Suppressor macrophage (primary cell): ENCODE measurements around the gene SMTN.
A peak's percentile ranks its signal among the peaks of the same experiment; 100 is the strongest.
"Not testable (repeated sequence)": the region's sequence is repeated elsewhere in the genome, so short reads cannot be mapped to it uniquely, and the experiment has no call there.

Source experiments
- DNase-seq, 4 experiments: peaks; one replicate each; pipeline ENCODE4 v3.0.0-alpha.2; 2020 to 2022
- total RNA-seq, 17 experiments: gene quantifications; one replicate each; lab custom pipeline; 2026; ENCODE audit warnings: mixed read lengths in 6 of 17, inconsistent platforms in 3 of 17; lab: John Stamatoyannopoulos, UW

The SMTN gene
- 4.2 to 12.7 (median 6.4) reads per million in 17 experiments for total RNA-seq

DNA sequence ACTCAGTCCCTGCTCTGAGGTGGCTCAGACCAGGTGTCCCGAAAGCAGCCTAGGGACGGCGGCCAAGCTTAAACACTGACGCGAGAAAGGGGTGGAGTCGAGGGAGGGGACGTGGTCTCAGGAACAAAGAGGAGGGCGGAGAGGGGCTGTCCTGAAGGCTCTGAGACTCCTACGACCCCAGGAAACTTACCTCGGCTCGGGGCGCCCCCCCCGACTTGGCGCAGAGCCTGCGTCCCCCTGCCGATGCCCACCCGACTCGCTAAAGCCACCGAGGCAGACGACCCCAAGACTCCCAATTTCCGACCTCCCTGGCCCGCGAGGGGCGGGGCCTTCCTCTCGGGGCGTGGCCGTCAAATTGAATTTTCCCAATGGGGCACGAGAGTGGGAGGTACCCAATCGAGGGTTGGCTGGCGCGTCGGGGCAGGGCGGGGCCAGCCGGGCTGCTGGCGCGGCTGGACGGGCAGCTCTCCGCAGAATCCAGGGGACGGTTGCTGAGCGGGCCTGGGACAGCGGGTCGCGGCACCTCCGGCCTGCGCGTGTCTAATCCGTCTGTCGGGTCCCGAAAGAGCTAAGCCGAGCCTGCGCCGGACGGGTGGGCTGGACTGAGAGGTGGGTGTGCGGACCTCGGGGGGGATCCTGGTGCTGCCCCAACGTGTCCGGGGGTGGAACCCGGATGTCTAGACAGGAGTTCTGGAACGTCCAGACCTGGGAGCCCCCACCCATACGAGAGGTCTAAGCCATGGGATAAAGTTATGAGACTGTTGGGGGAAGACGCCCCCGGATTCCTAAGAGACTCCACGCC, at the start of gene SMTN:
Gene SMTN, plus strand, starts transcription at position 471 of the 802 bp plus-strand sequence. CDS start 1,941 bp downstream, outside the sequence.
- peak; percentile 90 to 94 (median 92) for DNase-seq

DNA sequence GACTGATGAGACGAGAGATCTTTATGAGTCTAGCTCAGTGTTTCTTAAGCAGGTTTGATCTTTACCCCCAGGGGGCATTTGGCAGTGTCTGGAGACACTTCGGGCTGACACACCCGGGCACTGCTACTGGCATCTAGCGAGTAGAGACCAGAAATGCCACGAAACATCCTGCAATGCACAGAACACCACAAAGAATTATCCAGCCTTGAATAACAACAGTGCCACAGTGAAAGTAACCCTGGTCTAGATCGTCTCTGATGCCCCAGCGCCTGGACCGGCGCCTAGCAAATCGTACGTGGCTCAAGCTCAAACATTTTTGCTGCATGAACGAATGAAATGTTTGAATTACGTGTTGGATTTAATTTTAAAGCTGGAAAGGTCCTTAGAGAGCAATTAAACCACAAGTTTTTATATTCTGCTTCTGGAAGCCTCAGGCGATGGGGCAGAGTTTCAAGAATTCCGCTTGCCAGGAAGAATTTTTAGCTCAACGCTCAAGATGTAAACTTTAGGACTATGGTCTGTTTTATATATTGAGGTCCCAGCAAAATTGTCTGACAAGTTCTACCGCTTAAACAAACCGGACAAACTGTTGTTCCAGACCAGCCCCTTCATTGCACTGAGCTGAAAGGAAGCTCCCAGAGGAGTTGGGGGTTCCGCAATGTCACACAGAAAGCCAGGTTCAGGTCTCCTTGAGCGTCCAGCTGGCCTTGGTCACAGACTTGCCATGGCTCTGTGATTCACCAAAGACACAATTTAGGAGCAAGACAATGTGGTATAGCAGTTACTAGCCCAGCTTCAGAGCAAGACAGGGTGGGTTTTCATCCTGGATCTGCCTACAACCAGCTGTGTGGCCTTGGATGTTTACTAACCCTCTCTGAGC, 44.2 kb upstream of the SMTN start:
- DNase-seq, result no peak

DNA sequence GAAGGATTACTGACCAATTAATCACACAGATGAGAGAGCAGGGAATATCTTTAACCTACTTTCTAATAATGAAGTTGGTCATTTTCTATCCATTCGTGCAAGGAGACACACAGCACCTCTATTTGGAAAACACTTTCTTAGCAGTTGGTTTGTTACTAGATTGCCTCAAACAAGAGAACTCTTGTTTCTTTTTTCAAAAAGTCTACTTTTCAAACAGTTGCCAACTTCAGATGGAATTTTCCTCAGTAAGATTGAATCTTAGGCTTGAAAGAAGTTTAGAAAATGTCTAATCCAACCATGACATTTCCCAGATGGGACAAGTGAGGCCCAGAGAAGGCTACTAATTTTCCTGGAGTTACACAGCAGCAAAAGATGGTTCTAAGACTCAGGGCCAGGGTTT, 42.4 kb upstream of the SMTN start:
- no peak for DNase-seq

DNA sequence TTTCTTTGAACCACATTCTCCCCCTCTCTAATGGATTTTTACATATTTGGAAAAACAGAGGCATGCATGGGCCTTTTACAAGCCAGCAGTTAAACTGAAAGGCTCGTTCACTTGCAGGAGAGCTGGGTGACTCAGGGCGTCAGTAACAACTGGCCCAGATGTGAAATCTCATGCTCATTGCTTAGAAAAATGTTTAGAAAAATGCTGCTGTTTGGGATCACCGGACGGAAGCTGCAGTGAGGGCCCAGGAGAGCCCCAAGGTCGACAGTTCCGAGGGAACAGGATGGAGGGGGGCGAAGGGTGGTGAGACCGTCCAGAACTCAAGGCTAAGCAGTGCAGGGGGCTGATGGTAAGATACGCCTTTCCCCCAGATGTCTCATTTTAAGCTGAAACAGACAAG, 41.7 kb upstream of the SMTN start:
- no peak for DNase-seq

DNA sequence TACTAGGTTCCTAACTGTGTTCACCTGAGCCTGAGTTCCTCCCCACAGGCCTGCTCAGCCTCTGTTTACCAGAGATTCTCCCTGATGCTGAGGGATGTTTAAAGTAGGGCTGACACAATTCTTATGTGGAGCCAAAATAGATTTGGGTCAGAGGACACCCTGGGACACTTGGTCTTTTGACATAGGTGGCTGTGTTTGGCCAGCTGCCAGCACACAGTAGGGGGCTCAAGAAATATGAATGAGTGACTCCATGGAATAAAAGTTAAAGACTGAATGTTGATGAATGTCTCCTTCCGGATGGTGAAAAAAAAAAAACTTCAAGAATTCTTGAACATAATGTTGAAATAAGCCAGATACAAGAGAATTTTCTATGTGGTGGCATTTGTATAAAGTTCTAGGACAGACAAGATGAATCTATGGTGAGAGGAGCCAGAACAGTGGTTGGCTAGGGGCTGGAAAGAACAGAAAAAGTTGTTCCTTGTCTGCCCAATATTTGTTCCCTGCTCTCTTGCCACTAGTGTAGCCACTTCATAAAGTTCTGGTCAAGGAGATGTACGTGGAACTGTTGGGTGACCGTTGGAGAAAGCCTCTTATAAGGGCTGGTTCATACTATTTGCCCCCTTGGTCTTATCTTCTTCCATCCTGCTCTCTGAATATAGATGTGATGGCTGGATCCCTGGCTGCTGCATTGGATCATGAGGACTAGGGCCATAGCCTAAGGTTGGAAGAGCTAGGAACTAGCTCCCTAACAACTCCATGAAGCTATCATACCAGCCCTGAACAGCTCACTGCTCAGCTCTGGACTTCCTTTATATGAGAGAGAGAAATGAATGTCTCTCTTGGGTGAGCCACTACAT, 40.3 kb upstream of the SMTN start:
- DNase-seq, result no peak

DNA sequence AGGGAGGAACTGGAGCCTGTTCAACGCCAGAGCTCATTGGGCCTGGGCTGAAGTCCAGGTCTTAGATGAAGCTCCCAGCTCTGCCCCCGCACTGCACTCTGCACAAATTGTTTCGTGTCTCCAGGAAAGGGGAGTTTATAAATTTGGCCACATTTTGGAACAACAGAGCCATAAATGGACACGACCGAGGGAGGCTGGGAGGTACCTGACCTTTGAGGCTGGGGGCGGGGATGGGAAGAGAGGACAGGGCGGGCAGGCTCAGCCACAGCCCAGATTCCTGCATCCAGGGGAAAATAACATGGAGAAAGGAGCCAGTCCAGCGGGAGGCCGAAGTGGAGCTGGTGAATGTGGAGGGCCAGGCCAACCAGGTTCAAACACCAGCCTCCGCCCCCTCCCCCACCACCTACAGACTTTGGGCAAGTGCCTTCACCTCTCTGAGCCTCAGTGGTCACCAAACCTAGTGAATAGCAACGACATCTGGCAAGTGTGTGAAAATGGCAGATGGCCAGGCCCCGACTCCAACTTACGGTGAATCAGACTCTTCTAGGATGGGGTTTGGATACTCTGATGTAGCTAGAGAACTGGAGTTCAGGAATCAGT, 36.8 kb upstream of the SMTN start:
- DNase-seq, result no peak

DNA sequence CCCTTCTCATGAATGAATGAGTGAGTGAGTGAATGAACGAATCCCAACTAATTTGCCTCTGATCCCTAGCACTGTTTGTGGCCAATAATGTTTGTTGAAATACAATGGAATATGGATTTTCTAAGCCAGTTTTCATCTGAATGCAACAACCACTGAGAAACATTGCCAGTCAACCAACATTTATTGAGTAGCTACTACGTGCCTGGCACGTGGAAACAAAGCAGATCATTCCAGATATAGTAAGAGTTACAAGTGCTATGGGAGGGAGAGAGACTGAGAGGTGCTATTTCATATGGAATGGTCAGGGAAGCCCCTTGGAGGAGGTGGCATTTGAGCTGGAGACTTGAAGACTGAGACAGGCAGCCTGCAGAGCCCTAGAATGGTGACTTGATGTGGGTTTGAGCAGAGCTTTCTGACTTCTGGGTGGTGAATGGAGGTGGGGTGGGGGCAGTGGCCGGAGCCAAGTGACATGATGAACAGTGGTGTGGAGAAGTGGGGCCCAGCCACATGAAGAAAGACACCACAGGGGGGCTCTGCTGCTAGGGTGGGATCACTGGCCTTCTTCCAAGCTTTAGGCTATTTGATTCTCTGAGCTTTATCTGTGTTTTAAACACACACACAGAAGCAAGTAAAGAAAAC, 35.1 kb upstream of the SMTN start:
- no peak for DNase-seq

DNA sequence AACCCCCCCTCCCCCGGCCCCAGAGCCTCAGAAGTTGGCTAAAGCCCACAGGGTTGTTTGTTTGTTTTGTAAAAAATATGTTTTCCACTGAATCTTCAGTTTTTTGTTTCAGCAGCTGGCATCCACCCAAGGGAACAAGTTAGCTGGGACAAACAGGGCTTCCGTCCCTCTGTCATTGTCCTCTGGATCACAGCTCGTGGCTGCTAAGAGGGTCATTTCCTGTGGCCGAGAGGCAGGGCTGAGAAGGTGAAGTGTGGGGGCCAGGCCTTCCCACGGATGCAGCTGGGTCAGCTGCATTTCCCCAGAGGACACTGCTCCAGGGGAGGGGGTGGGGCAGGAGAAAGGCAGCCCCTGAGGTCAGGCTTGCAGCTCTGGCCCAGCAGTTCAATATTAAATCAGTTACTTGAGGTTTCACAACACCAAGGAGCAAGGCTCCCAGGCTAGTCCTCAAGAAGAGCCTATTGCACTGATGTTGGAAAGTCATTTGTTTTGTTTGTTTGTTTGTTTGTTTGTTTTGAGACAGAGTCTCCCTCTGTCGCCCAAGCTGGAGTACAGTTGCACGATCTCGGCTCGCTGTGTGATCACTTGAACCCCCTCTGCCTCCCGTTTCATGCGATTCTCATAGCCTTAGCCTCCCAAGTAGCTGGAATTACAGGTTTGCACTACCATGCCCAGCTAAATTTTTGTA, 34.4 kb upstream of the SMTN start:
- DNase-seq, result peak; percentile 1 to 37 (median 6)

DNA sequence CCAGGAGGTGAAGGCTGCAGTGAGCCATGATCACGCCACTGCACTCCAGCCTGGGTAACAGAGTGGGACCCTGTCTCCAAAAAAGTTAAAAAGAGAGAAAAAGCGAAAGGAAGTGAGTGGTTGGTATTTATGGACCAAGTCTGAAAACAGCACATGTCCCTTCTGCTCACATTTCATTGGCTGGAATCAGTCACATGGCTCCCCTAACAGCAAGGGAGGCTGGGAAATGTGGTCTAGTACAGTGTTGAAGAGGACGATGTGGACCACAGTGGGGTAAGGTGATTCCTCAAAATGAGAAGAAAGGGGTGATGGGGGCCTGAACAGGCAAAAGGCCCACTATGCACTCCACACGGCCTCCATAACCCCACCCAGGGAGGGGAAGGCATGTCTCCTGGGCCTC, 32.5 kb upstream of the SMTN start:
- no peak for DNase-seq

DNA sequence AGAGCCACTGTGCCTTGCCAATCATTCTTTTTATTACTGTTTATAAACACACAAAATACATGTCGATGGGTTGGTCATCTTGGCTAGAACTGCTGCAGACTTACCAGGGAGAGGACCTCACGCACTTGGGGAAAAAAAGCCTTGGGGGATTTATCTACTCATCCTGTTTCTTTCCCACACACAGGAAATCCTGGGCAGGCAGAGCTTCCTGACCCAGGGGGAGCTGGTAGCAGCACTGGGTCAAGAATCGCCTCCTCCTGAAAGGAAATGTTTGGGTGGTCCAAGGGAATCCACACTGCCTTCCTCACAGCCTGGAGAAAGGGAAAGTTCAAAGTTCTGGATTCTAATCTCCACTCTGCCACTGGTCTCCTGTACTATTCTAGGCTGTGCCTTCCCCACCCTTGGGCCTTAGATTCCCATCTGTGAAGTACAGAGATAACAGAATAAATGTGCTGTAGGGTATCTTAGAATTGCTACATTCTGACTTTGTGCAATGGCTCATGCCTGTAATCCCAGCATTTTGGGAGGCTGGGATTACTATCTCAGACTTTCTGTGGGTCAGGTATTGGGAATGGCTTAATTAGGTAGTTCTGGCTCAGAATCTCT, 31.2 kb upstream of the SMTN start:
- no peak for DNase-seq

DNA sequence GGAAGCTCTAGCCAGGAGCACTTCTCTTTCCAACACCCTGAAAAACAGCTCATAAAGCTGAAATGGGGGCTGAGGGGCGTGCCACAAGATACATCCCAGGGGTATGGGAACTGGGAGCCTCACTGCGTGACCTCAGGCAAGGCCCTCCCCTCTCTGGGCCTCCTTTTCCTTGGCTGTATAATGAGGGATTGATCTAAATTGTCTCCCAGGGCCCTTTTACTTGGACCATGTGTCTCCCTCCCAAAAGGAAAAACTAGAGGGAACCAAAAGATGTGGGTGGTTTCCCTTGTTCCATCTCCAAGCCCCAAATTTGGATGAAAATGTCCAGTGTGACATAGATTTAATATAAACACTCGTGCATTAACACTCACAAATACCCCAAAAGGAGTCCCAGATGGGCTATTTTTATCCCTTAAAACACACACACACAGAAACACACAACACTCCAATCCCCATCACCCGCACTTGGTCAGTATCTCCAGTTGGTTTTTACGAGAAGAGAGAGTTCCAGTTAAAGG, 25.9 kb upstream of the SMTN start:
- DNase-seq, result no peak

DNA sequence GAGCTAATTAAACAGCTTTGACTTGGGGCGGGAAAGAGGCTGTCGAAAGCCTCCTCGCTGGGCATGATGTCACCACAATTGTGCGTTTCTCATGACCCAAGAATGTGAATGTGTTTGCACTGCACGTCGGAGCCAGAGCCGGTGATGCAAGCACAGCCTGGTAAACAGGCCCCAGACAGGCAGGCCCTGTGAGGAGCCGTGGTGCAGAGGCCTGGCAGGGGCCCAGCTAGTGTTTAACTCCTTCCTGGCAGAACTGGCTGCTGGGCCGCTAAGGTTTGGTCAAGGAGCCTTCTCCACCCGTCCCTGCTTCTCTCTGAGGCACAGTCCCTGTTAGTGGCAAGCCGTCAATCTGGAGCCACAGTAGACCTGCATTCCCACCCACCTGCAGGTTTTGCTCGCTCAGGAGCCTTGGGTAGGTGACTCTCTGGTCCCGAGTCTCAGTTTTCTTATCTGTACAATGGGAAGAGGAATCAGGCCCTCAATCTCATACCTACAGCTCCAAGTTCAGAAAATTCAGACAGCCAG, 25.4 kb upstream of the SMTN start:
- no peak for DNase-seq

DNA sequence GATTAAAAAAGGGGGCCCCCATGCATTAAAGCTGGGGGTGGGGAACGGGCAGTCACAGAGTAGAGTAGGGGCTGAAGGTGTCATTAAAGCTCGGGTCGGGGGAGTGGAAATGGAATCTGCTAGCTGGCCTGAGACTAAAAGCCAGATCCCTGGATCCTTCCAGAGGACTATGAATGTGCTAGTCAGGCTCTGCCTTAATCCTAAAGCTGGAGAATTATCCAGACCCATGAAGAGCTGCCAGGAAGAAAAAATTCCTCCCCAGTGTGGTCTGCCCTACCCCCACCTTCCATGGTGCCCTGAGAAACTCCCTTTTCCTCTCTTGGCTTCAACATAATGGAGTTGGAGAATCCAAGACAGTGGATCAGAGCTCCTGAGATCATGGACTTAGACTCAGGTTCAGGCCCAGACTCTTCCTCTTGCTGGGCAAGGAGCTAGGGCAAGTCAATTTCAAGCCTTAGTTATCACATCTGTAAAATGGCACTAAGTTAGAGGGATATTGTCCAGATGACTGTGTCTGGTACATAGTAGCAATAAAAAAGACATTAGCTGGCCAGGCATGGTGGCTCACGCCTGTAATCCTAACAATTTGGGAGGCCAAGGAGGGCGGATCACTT, 24.0 kb upstream of the SMTN start:
- no peak for DNase-seq

DNA sequence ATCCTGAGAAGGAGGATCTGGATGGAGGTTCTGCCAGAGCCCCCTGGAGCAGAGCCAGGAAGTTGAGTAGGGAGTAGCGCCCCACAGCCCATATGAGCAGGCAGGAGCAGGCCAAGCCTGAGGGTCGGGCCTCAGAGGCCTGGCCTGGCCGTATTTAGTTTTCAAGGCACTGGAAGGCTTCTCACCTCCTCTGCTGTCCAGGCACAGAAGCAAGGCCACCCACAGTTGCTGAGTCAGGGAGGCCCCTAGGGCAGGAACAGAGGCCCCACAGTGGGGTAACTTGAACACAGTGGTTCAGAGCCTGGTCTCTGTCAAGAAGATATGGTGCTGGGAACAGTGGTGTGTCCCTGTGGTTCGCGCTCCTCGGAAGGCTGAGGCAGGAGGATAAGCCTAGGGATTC, 21.5 kb upstream of the SMTN start:
- DNase-seq, result not testable (repeated sequence)

DNA sequence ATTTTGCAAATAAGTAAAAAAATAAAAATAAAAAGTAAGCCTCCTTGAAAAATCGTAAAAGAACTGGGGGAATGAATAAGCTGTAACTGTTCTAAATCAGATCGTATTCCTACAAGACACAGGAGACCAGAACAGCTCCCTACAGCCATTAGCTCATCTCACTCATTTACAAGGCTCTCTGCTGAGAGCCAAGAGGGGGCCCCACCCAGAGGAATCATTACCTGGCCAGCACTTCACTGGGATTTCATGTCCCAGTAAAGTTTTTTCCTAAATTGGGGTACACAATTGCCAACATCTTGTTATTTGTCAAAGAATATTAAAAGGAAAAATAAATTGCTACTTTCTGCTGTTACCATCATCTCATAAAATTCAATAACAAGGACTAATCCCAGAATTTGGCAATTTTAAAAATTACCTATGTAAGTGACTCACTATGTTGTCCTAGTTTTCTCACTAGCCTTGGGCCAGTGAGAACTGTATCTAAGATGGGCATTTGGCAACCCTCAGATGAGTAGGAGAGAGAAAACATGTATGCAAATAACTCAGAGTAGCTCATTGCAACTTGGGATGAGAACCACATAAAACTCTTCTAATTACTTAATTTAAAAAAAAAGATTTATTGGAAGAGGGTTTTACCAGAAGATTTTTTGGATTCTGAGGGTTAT, 18.4 kb upstream of the SMTN start:
- no peak for DNase-seq

DNA sequence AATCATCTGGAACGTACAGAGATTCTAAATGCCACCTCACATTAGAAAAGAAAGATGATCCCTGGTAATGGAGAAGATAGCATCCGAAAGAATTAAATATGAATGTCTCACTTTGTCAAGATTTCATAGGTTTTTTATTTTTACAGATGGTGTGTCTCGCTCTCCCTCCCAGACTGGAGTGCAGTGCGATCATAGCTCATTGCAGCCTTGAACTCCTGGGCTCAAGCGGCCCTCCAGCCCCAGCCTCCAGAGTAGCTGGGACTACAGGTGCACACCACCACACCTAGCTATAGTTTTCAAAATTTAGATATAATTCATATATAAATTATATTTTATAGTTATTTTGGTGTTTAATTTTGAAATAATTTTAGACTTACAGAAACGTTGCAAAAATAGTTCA, 16.7 kb upstream of the SMTN start:
- DNase-seq, result no peak

DNA sequence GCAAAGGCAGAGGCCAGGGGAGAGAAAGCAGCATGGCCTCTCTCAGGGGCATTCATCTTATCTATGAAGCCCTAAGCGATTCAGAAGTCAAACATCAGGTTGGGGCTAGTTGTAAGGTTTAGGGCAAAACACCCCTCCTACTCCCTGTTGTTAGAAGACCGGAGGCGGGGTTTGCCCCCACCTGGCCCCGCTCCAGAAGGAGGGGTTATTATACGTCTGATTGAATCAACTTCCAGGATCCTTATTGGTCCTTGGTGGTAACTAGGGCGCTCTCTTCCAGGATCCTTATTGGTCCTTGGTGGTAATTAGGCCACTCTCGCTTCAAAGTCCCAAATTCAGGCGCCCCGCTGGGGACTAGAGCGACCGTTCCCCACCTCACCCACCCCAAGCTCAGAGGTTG, 12.1 kb upstream of the SMTN start:
- DNase-seq, result no peak

DNA sequence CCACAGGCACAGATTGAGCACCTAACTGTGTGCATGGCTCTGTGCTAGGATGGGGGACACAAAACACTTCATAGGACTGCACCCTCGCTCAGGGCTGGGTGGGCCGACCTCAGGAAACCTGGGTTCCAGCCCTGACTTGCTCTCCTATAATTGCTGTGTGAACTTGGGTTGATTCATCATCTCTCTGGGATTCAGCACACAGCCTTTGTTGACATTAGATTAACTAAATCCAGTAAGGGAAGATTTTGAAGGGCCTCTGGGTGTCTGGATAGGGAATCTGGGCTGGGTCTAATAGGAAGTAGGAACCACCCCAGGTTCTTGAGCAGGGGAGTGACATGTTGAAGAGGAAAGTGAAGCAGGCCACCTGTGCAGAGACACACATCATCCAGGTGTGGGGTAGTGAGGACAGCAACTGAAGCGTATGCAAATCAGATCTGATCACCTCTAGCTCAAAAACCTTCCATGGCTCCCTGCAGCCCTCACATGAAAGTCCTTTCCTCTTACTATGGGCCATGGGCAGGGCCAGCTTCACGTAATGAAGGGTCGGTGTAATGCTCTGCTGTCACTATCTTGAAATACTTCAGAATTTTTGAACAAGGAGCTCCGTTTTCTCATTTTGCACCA, 11.3 kb upstream of the SMTN start:
- not testable (repeated sequence) for DNase-seq

DNA sequence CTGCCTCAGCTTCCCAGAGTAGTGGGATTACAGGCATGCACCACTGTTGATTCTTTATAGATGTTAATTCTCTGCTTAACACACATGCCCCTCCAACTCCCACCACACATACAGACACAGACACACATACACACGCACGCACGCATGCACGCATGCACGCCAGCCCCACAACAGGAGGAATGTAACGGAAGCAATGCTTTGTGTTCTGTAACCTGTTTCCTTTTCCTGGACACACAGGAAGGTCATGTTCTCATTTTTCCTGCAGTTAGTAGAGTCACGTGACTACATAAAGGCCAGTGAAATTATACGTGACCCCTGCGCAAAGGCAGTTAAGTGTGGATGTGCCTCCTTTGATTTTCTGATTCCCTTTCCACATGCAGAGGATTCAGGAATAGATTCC, 8.0 kb upstream of the SMTN start:
- DNase-seq, result not testable (repeated sequence)
